ENCODE results near the gene DUS4L. TPM values are rescaled to one million over a fixed set of nuclear protein-coding genes. Genes with fewer than 3 reads are reported as not detected.
A peak's percentile ranks its signal among the peaks of the same experiment; 100 is the strongest.

The DUS4L gene
- total RNA-seq, 2 donors from 2014 or later, result 9.2 to 12.9 TPM

DNA sequence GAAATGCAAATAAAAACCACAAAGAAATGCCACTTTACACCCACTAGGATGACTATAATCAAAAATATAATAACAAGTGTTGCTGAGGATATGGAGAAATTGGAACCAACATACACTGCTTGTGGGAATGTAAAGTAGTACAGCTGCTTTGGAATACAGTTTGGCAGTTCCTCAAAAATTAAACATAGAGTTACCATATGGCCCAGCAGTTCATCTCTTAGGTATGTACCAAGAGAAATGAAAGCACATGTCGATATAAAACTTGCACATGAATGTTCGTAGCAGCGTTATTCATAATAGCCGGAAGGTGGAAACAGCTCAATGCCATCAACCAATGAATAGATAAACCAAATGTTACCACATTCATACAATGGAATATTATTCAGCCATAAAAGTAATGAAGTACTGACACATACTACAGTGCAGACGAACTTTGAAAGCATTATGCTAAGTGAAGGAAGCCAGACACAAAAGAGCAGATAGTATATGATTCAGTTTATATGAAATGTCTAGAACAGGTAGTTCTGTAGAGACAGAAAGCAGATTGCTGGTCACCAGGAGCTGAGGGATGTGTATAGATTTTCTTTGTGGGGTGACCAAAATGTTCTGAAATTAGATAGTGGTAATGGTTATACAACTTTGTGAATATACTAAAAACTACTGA, 28.7 kb downstream of the DUS4L start:
- Mint-ChIP-seq H3K9me3 (no peaks in the 10 kb centered on the region), H3K27ac (no peak overlapping the region), H3K36me3 (ENCODE audit: low read depth) (peaks cover 40% of the 10 kb centered on the region), H3K4me1 (no peaks in the 10 kb centered on the region), H3K27me3 (no peaks in the 10 kb centered on the region), H3K4me3 (no peak overlapping the region)
- no peak for ATAC-seq (replicated peaks)

DNA sequence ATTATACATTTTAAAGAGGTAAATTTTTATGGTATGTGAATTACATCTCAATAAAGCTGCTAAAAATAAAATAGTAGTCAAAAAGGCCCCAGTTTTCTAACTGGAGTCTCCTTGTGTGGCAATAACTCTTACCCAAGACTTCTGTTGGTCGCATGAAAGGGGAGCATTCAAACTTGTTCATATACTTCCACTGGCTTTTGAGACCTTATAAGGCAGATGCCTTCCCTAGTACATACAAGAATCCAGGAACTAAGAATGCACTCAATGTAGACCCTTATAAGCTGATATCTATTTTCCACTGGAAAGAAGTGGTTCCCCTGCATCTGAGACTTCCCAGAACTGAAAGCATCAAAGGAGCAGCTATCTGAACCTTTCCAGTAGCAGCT, 29.2 kb downstream of the DUS4L start:
- Mint-ChIP-seq H3K36me3 (ENCODE audit: low read depth) (peaks cover 40% of the 10 kb centered on the region), H3K9me3 (no peaks in the 10 kb centered on the region), H3K4me3 (no peak overlapping the region), H3K4me1 (no peaks in the 10 kb centered on the region), H3K27ac (no peak overlapping the region), H3K27me3 (no peaks in the 10 kb centered on the region)
- ATAC-seq (replicated peaks), result no peak

DNA sequence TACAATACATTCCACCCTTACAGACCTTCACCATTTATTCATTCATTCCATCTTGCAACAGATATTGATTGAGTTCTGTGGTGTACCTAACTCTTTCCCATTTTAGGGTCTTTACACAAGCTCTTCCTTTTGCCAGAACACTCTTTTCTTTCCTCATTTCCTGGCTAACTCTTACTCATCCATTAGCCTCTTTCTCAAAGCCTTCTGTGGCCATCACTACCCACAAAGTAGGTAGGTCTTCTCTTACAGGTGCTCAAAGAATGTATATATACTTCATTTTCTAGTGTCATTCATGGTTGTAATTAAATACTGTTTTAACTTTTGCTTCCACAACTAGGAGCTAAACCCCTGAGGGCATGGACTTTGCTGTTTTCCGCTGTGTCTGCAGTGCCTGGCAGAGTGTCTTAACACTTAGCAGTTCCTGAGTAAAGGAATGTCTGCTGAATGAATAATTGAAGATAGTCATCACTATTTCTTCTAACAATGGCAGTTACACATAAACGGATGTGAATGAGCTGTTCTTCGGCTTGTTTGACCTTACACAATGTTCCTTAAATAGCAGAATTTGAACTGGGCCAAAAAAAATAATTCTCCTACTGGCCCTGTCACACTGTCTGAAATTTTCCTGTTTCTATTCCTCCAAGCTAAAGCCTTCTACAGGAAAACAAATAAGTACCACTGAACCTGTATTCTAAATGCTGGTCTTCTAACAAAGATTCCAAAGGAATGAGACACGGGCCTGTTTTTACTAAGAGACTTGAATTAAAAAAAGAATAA, 31.4 kb downstream of the DUS4L start:
- Mint-ChIP-seq H3K27ac (no peak overlapping the region), H3K27me3 (no peaks in the 10 kb centered on the region), H3K9me3 (no peaks in the 10 kb centered on the region), H3K4me1 (no peaks in the 10 kb centered on the region), H3K4me3 (no peak overlapping the region), H3K36me3 (ENCODE audit: low read depth) (peaks cover 37% of the 10 kb centered on the region)
- no peak for ATAC-seq (replicated peaks)

DNA sequence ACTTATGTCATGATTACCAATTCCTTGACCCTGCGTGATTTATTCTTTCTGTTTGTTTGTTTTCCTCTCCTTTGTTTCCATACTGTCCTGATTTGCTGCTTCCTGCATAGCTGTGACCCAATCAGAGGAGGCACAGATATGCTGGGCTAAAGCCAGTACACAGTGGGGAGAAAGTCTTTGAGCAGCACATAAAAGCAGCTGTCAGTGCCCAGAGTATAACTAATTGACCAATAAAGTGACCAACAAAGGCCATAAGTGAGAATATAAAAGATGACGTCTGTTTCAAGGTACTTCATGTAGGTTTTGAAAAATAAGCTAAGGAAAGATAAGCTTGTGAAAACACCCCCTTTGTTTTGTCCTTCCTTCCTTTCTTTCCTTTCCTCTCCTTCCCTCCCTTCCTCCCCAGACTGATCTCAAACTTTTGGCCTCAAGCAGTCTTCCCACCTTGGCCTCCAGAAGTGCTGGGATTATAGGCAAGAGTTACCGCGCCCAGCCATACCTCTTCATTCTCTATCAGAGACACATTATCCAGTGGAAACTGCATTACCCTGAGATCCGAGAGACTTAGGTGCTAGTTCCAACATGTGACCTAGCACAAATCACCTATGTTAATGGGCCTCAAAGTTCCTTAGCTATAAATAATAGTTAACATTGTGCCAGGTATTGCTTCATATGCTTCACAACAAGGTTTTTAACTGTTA, 33.3 kb downstream of the DUS4L start:
- no peak for ATAC-seq (replicated peaks)
- H3K4me1 Mint-ChIP-seq, result no peaks in the 10 kb centered on the region
- peak overlapping the region; percentile 15 for H3K27ac Mint-ChIP-seq
- H3K9me3 Mint-ChIP-seq, result no peaks in the 10 kb centered on the region
- peaks cover 56% of the 10 kb centered on the region for H3K36me3 Mint-ChIP-seq (ENCODE audit: low read depth)
- H3K27me3 Mint-ChIP-seq, result no peaks in the 10 kb centered on the region
- no peak overlapping the region for H3K4me3 Mint-ChIP-seq

DNA sequence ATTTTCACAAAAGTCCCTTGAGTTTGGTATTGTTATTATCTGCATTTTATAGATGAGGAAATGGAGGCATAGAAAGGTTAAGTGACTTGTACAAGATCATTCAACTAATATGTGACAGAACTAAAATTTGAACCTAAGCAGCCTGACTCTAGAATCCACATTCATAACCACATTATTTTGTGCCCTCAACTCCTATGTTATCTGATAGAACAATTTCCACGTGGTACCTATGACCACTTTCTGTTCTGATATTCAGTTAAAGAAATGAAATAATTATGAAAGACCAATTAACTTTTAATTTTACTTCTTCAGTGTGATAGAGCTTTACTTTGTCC, 33.8 kb downstream of the DUS4L start:
- no peak overlapping the region for H3K4me3 Mint-ChIP-seq
- no peak for ATAC-seq (replicated peaks)
- H3K4me1 Mint-ChIP-seq, result no peaks in the 10 kb centered on the region
- no peaks in the 10 kb centered on the region for H3K9me3 Mint-ChIP-seq
- peaks cover 60% of the 10 kb centered on the region for H3K36me3 Mint-ChIP-seq (ENCODE audit: low read depth)
- H3K27me3 Mint-ChIP-seq, result no peaks in the 10 kb centered on the region
- H3K27ac Mint-ChIP-seq, result no peak overlapping the region

DNA sequence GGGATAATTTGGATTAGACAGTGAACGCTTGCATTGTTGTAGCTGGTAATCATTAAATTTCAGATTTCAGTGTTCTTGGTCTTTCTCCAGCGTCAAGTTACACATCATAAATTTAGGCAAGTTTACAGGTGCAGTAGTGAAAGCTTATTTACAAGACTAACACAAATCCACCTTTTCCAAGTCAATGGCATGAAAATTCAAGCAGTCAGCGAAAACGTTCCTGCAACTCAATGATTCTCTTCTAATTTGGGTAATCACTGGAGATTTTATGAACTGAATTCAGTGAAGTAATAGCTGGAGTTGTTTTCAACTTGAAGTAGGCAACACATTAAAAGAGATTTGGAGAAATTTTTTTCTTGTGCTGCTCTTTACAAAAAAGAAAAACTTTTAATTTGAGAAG, 34.2 kb downstream of the DUS4L start:
- H3K27ac Mint-ChIP-seq, result no peak overlapping the region
- no peaks in the 10 kb centered on the region for H3K4me1 Mint-ChIP-seq
- no peaks in the 10 kb centered on the region for H3K27me3 Mint-ChIP-seq
- H3K9me3 Mint-ChIP-seq, result no peaks in the 10 kb centered on the region
- H3K36me3 Mint-ChIP-seq (ENCODE audit: low read depth), result peaks cover 61% of the 10 kb centered on the region
- H3K4me3 Mint-ChIP-seq, result no peak overlapping the region
- no peak for ATAC-seq (replicated peaks)

DNA sequence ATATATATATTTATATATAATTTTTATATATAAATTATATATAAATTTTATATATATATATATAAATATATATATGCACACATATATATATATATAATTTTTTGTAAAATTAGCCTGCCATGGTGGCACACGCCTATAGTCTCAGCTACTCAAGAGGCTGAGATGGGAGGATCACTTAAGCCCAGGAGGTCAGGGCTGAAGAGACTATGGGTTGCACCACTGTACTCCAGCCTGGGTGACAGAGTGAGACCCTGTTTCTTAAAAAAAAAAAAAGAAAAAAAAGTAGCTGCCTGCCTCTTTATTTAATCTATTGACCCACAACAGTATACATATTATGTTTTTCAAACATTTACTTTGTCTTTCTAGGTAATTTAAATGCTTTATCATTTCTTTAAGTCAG, 35.5 kb downstream of the DUS4L start:
- Mint-ChIP-seq H3K36me3 (ENCODE audit: low read depth) (peaks cover 65% of the 10 kb centered on the region), H3K27ac (no peak overlapping the region), H3K4me1 (no peaks in the 10 kb centered on the region), H3K4me3 (no peak overlapping the region), H3K9me3 (no peaks in the 10 kb centered on the region), H3K27me3 (no peaks in the 10 kb centered on the region)
- no peak for ATAC-seq (replicated peaks)

DNA sequence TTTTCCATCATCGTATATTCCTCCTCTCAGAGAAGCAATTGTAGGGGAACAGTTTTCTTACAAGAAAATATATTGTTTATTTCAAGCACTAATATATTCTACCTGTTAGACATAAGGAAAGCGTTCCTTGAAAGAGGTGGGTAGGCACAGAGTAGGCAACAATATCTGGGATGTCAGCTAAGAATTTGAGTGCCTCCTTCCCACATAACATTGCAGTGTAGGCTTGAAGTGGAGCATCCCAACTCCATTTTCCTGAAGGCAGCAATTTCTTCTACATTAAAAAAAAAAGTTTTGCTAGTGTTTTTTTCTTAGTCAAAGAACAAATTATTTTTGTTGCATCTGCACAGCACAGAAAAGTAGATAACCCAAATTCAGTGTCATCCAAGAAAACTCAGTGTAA, 37.0 kb downstream of the DUS4L start:
- H3K27ac Mint-ChIP-seq, result no peak overlapping the region
- no peak overlapping the region for H3K4me3 Mint-ChIP-seq
- no peaks in the 10 kb centered on the region for H3K27me3 Mint-ChIP-seq
- no peaks in the 10 kb centered on the region for H3K9me3 Mint-ChIP-seq
- H3K36me3 Mint-ChIP-seq (ENCODE audit: low read depth), result peaks cover 50% of the 10 kb centered on the region
- no peaks in the 10 kb centered on the region for H3K4me1 Mint-ChIP-seq
- ATAC-seq (replicated peaks), result no peak

DNA sequence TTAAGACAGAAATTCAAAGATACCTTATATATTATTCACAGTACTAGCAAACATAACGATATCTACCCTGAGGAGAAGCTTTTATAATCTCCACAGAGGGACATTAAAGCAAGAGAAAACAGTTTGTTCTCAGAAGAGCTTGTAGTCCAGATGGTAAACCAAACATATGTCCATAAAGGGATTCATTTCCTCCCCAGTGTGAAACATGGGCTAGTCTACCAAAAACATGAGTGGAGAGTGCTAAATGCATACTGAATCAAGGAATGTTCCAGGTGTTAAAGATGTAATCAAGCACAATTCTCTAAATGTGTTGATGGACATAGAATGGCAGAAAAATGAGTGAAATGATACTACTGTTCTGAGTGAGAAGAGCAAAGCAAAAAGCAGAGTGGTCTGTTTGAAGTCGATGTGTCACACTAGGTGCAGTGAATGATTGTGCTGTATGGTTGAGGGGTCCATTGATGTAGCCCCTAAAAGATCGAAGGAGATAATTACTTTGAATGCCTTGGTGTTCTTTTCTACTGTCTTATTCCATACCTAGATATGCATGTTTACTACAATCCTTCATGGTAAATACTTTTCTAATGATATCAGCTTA, 41.5 kb downstream of the DUS4L start:
- Mint-ChIP-seq H3K4me1 (no peaks in the 10 kb centered on the region), H3K27ac (no peak overlapping the region), H3K36me3 (ENCODE audit: low read depth) (peaks cover 44% of the 10 kb centered on the region), H3K27me3 (no peaks in the 10 kb centered on the region), H3K9me3 (no peaks in the 10 kb centered on the region), H3K4me3 (no peak overlapping the region)
- peak; percentile 43 for ATAC-seq (replicated peaks)

DNA sequence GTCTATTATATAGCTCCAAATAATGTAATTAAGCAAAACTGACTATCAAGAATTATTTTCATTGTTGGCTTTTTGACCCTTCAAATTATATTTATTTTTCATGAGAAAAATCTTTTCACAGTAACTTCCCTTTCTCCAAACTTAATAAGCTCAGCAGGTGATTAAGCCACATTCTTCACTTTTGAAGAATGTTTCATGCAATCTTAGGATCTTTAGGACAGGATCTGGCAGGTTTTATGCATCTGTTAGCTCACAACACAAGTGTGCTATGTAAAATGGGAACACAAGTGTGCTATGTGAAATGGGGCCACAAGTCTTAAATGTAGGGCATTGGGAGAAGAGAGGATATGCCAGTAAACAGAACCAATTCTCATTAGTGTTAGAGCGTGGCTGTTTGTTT, 42.5 kb downstream of the DUS4L start:
- Mint-ChIP-seq H3K27me3 (no peaks in the 10 kb centered on the region), H3K9me3 (no peaks in the 10 kb centered on the region), H3K27ac (no peak overlapping the region), H3K4me3 (no peak overlapping the region), H3K36me3 (ENCODE audit: low read depth) (peaks cover 34% of the 10 kb centered on the region), H3K4me1 (no peaks in the 10 kb centered on the region)
- ATAC-seq (replicated peaks), result no peak

DNA sequence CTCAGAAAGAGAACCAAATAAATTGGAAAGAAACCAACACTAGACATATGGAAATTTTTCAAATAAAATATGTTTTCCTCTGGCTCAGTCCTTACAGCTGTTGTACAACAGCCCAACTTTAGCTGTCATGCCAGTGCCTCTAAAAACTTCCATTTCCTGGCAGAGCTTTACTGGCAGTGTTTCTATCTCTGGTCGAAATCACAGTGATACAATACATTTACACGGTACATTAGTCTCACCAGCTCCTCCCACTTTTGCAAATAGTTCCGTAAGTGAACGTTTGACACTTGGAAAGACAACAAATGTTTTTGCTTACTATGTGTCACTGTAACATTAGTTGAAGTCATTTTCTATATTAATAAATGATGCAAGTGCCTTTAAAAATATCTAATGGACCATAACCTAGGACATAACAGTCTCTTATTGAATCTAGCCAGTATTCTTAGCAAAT, 46.1 kb downstream of the DUS4L start:
- no peaks in the 10 kb centered on the region for H3K27me3 Mint-ChIP-seq
- H3K36me3 Mint-ChIP-seq (ENCODE audit: low read depth), result peaks cover 31% of the 10 kb centered on the region
- H3K27ac Mint-ChIP-seq, result no peak overlapping the region
- H3K4me1 Mint-ChIP-seq, result no peaks in the 10 kb centered on the region
- ATAC-seq (replicated peaks), result no peak
- H3K9me3 Mint-ChIP-seq, result no peaks in the 10 kb centered on the region
- H3K4me3 Mint-ChIP-seq, result no peak overlapping the region

DNA sequence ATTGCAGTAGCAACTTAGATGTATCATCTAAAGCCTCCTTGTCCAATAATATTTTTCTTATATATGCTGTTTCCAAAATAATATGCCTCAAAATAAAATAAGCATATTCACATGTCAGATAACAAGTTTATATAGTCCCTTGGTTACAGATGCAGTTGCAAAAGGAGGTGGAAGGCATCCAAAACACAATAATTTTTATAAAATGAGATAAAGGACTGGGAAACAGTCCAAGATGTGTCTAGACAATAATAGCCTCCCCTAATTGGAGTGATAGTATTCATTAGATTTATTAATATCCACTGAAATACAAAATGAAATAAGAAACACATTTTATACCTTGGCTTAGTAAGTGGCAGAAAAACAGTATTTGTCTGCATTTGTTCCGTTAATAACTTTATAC, 46.6 kb downstream of the DUS4L start:
- no peak for ATAC-seq (replicated peaks)
- H3K9me3 Mint-ChIP-seq, result no peaks in the 10 kb centered on the region

DNA sequence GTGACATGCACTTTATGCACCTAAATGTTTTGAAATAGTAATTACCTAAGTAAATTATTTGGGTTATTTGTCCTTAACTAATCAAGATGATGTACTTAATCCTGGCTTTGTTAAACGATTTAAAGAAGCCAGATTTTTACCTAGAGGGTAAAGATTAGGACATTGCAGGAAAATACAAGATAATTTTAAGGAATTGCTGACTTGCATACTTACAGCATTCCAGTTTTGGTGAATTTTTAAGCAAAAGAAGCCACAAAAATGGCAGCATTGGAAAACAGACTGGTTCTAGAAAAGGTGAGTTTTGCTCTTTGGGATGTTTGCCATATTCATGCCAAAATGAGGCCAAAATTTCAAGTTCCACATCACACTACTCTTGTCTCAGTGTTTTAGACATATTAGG, 49.7 kb downstream of the DUS4L start:
- peaks cover 45% of the 10 kb centered on the region for H3K36me3 Mint-ChIP-seq (ENCODE audit: low read depth)

More for the DNA sequence above, 46.6 kb downstream of the DUS4L start:
- no peak overlapping the region for H3K27ac Mint-ChIP-seq
- H3K27me3 Mint-ChIP-seq, result no peaks in the 10 kb centered on the region
- H3K4me1 Mint-ChIP-seq, result no peaks in the 10 kb centered on the region
- H3K36me3 Mint-ChIP-seq (ENCODE audit: low read depth), result peaks cover 31% of the 10 kb centered on the region
- no peak overlapping the region for H3K4me3 Mint-ChIP-seq

DNA sequence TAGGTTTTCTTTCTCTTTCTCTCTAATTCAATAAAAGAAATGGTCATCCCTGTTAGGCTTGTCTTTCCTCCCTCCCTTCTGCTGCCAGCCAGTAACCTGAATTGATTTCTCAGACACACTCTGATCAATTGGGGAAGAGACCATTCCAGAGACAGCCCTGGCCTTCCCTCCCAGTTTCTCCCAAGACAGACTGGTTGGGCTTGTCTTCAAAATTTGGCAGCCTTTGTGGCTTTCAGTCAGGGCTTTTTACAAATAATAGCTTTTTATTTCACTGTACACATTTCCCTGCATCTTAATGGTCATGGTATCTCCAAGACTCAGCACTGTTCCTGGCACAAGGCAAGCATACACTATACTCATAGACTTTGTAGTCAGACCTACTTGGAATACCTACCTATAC, 50.2 kb downstream of the DUS4L start:
- H3K9me3 Mint-ChIP-seq, result no peaks in the 10 kb centered on the region
- no peaks in the 10 kb centered on the region for H3K4me1 Mint-ChIP-seq
- ATAC-seq (replicated peaks), result no peak
- H3K4me3 Mint-ChIP-seq, result no peak overlapping the region
- peaks cover 40% of the 10 kb centered on the region for H3K36me3 Mint-ChIP-seq (ENCODE audit: low read depth)
- no peaks in the 10 kb centered on the region for H3K27me3 Mint-ChIP-seq
- H3K27ac Mint-ChIP-seq, result no peak overlapping the region

More for the DNA sequence above, 49.7 kb downstream of the DUS4L start:
- H3K4me3 Mint-ChIP-seq, result no peak overlapping the region
- no peak for ATAC-seq (replicated peaks)
- H3K4me1 Mint-ChIP-seq, result no peaks in the 10 kb centered on the region
- no peaks in the 10 kb centered on the region for H3K27me3 Mint-ChIP-seq
- H3K27ac Mint-ChIP-seq, result no peak overlapping the region
- no peaks in the 10 kb centered on the region for H3K9me3 Mint-ChIP-seq

DNA sequence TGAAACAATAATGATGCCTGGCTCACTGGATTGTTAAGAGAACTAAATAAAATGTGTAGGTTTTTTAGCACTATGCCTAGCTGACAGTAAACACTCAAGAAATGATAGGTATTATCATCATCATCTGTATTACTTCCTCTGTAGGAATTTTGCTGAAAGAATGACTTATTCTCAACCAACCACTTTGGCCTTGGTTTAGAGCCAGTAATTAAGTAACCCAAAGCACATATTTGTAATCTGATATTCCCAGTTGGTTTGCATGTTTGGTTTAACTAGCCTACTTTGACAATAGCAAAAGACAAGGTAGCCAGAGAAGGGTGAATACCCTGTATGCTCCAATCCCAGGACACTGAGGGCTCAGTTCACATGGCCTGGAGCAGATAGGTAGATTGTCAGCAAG, 50.7 kb downstream of the DUS4L start:
- Mint-ChIP-seq H3K4me3 (no peak overlapping the region), H3K27me3 (no peaks in the 10 kb centered on the region), H3K9me3 (no peaks in the 10 kb centered on the region), H3K4me1 (no peaks in the 10 kb centered on the region), H3K27ac (no peak overlapping the region), H3K36me3 (ENCODE audit: low read depth) (peaks cover 36% of the 10 kb centered on the region)
- no peak for ATAC-seq (replicated peaks)

Data from activated T-helper 17 cell treated with anti-CD3 and anti-CD28 coated beads, Interleukin-2, amount 50 U/mL, for 72 hours (primary cell).